Measurements from ENCODE around the gene SLC43A2. TPM values are rescaled to one million over a fixed set of nuclear protein-coding genes. Genes with fewer than 3 reads are reported as not detected.

Gene SLC43A2
- total and polyA plus RNA-seq, 2 of the 13 experiments (the other 11 are each of a cell fraction or from before 2014, with no cell fraction given): 7.3 to 20.0 TPM

- TF ChIP-seq ZBTB40 (IDR thresholded peaks at IDR 0.05) (no peak), ZBTB40 (CRISPR knock-in tag; IDR thresholded peaks at IDR 0.05) (peak; percentile 63), CSRNP2 (CRISPR knock-in tag; conservative IDR thresholded peaks at IDR 0.05; ENCODE audit: low read depth) (no peak), ZNF740 (CRISPR knock-in tag; IDR thresholded peaks at IDR 0.05) (no peak), LRRFIP1 (CRISPR knock-in tag; conservative IDR thresholded peaks at IDR 0.05) (no peak), ZNF569 (CRISPR knock-in tag; IDR thresholded peaks at IDR 0.05; ENCODE audit: borderline replicate concordance) (no peak), GFI1 (CRISPR knock-in tag; IDR thresholded peaks at IDR 0.05; ENCODE audit: borderline replicate concordance) (0 out of 2 replicates have a peak, but pooled peaks have one; percentile 23), NFIB (CRISPR knock-in tag; IDR thresholded peaks at IDR 0.05; ENCODE audit: borderline replicate concordance) (peak; percentile 77; the same call in 1 of the 2 replicates), RFX5 (IDR thresholded peaks at IDR 0.05; ENCODE audit: low read depth, low read length) (no peak), ZNF362 (CRISPR knock-in tag; IDR thresholded peaks at IDR 0.05; ENCODE audit: borderline replicate concordance) (no peak), U2AF2 (IDR thresholded peaks at IDR 0.05; ENCODE audit: low read depth, low read length) (no peak)
Observed at GRCh38 chr17:1627982-1628855, at the start of gene SLC43A2 (continued).

Data from HepG2 (cell line).